ENCODE measurements around the gene DENND1A.

GRCh38 chr9:123881604-123882003 is 48.3 kb downstream of the DENND1A start:
- TF ChIP-seq POLR2A (IDR thresholded peaks at IDR 0.05) (no peak), CTCF (IDR thresholded peaks at IDR 0.05) (no peak)
